ENCODE results near the gene FLRT1.
A peak's percentile ranks its signal among the peaks of the same experiment; 100 is the strongest.

The FLRT1 gene

GRCh38 chr11:64000740-64001483, 34.8 kb upstream of the FLRT1 start:
- no peaks in the 10 kb centered on the region for H3K9me3 ChIP-seq (ENCODE audit: control extremely low read depth in 1 of 5, control insufficient read depth in 4 of 5, insufficient read depth in 2 of 5, low read depth in 1 of 5, low read length in 4 of 5)
- 18% methylated on average over 45 of the region's 60 CpGs for WGBS (ENCODE audit: insufficient coverage)

GRCh38 chr11:64001484-64002420, 34.0 kb upstream of the FLRT1 start:
- Histone ChIP-seq H3K27me3 (replicated peaks in 2 of 5; ENCODE audit: control insufficient read depth in 4 of 5, insufficient read depth in 5 of 5, low read length in 4 of 5) (peaks cover 0 to 77% (median 9%) of the 10 kb centered on the region in 5 experiments), H3K27ac (ENCODE audit: insufficient read depth in 1 of 2, low read depth in 1 of 2, low read length in 2 of 2, poor library complexity in 1 of 2, severe bottlenecking in 2 of 2) (no peak overlapping the region), H3K4me3 (ENCODE audit: control insufficient read depth in 1 of 7, extremely low read depth in 1 of 7, insufficient read depth in 4 of 7, low read depth in 2 of 7, low read length in 6 of 7) (peak overlapping the region in 2 of 7 experiments; percentile 4 to 28), H3K36me3 (ENCODE audit: control insufficient read depth in 4 of 4, insufficient read depth in 4 of 4, low read length in 3 of 4) (peaks cover 3 to 22% (median 14%) of the 10 kb centered on the region in 4 experiments), H3K4me1 (ENCODE audit: control extremely low read depth in 1 of 4, control insufficient read depth in 4 of 4, insufficient read depth in 4 of 4, low read length in 3 of 4) (peaks cover 0 to 54% (median 40%) of the 10 kb centered on the region in 4 experiments), H3K9me3 (ENCODE audit: control extremely low read depth in 1 of 5, control insufficient read depth in 4 of 5, insufficient read depth in 2 of 5, low read depth in 1 of 5, low read length in 4 of 5) (no peaks in the 10 kb centered on the region)
- 34% methylated on average over 20 of the region's 23 CpGs for WGBS (ENCODE audit: insufficient coverage)
- POLR2A ChIA-PET = interaction anchor here (0.7 to 1.3 kb wide), 3 partner anchors 35 to 147 kb away, joined by 4 to 6 read pairs (median 4); no protein-coding TSS in a partner anchor
- CTCF ChIA-PET = interaction anchor here (0.7 to 6.8 kb wide), 29 partner anchors 8 to 204 kb away, joined by 3 to 130 read pairs (median 4); partner anchors contain the start of genes COX8A and FERMT3
- DNase-seq = peak; percentile 52 to 84 (median 81)

More at GRCh38 chr11:64000740-64001483, 34.8 kb upstream of the FLRT1 start:
- Histone ChIP-seq H3K4me3 (ENCODE audit: control insufficient read depth in 1 of 7, extremely low read depth in 1 of 7, insufficient read depth in 4 of 7, low read depth in 2 of 7, low read length in 6 of 7) (peak overlapping the region in 3 of 7 experiments; percentile 40 to 61 (median 42)), H3K36me3 (ENCODE audit: control insufficient read depth in 4 of 4, insufficient read depth in 4 of 4, low read length in 3 of 4) (peaks cover 5 to 30% (median 21%) of the 10 kb centered on the region in 4 experiments), H3K27me3 (replicated peaks in 2 of 5; ENCODE audit: control insufficient read depth in 4 of 5, insufficient read depth in 5 of 5, low read length in 4 of 5) (peaks cover 0 to 68% (median 5%) of the 10 kb centered on the region in 5 experiments), H3K27ac (ENCODE audit: insufficient read depth in 1 of 2, low read depth in 1 of 2, low read length in 2 of 2, poor library complexity in 1 of 2, severe bottlenecking in 2 of 2) (no peak overlapping the region), H3K4me1 (ENCODE audit: control extremely low read depth in 1 of 4, control insufficient read depth in 4 of 4, insufficient read depth in 4 of 4, low read length in 3 of 4) (peaks cover 0 to 53% (median 39%) of the 10 kb centered on the region in 4 experiments)
- ChIA-PET CTCF (interaction anchor here (0.6 to 6.8 kb wide), 30 partner anchors 8 to 306 kb away, joined by 3 to 130 read pairs (median 4); partner anchors contain the start of genes COX8A and FERMT3), POLR2A (interaction anchor here (0.6 to 1.4 kb wide), 5 partner anchors 10 to 149 kb away, joined by 3 to 6 read pairs (median 4); no protein-coding TSS in a partner anchor)
- no peak for DNase-seq

GRCh38 chr11:64003807-64004589, 31.7 kb upstream of the FLRT1 start:
- WGBS (ENCODE audit: insufficient coverage) = 45% methylated on average over 17 of the region's 23 CpGs
- CTCF ChIA-PET = interaction anchor here (0.8 to 6.8 kb wide), 3 partner anchors 128 to 146 kb away, joined by 3 to 130 read pairs (median 5); no protein-coding TSS in a partner anchor
- no peak overlapping the region for H3K4me3 ChIP-seq (ENCODE audit: control insufficient read depth in 1 of 7, extremely low read depth in 1 of 7, insufficient read depth in 4 of 7, low read depth in 2 of 7, low read length in 6 of 7)
- no peak overlapping the region for H3K27ac ChIP-seq (ENCODE audit: insufficient read depth in 1 of 2, low read depth in 1 of 2, low read length in 2 of 2, poor library complexity in 1 of 2, severe bottlenecking in 2 of 2)
- POLR2A ChIA-PET = no interaction called here
- H3K27me3 ChIP-seq (replicated peaks in 2 of 5; ENCODE audit: control insufficient read depth in 4 of 5, insufficient read depth in 5 of 5, low read length in 4 of 5) = peaks cover 0 to 87% (median 10%) of the 10 kb centered on the region in 5 experiments
- H3K36me3 ChIP-seq (ENCODE audit: control insufficient read depth in 4 of 4, insufficient read depth in 4 of 4, low read length in 3 of 4) = peaks cover 0 to 1% (median 0%) of the 10 kb centered on the region in 4 experiments
- H3K9me3 ChIP-seq (ENCODE audit: control extremely low read depth in 1 of 5, control insufficient read depth in 4 of 5, insufficient read depth in 2 of 5, low read depth in 1 of 5, low read length in 4 of 5) = no peaks in the 10 kb centered on the region
- DNase-seq = peak in 2 of 3 donors; percentile 34 to 41
- H3K4me1 ChIP-seq (ENCODE audit: control extremely low read depth in 1 of 4, control insufficient read depth in 4 of 4, insufficient read depth in 4 of 4, low read length in 3 of 4) = peaks cover 0 to 56% (median 46%) of the 10 kb centered on the region in 4 experiments

GRCh38 chr11:64004590-64004984, 31.1 kb upstream of the FLRT1 start:
- Histone ChIP-seq H3K27me3 (replicated peaks in 2 of 5; ENCODE audit: control insufficient read depth in 4 of 5, insufficient read depth in 5 of 5, low read length in 4 of 5) (peaks cover 0 to 87% (median 13%) of the 10 kb centered on the region in 5 experiments), H3K4me1 (ENCODE audit: control extremely low read depth in 1 of 4, control insufficient read depth in 4 of 4, insufficient read depth in 4 of 4, low read length in 3 of 4) (peaks cover 0 to 50% (median 43%) of the 10 kb centered on the region in 4 experiments), H3K4me3 (ENCODE audit: control insufficient read depth in 1 of 7, extremely low read depth in 1 of 7, insufficient read depth in 4 of 7, low read depth in 2 of 7, low read length in 6 of 7) (no peak overlapping the region), H3K36me3 (ENCODE audit: control insufficient read depth in 4 of 4, insufficient read depth in 4 of 4, low read length in 3 of 4) (no peaks in the 10 kb centered on the region), H3K27ac (ENCODE audit: insufficient read depth in 1 of 2, low read depth in 1 of 2, low read length in 2 of 2, poor library complexity in 1 of 2, severe bottlenecking in 2 of 2) (no peak overlapping the region), H3K9me3 (ENCODE audit: control extremely low read depth in 1 of 5, control insufficient read depth in 4 of 5, insufficient read depth in 2 of 5, low read depth in 1 of 5, low read length in 4 of 5) (no peaks in the 10 kb centered on the region)
- 100% methylated on average over 1 of the region's 4 CpGs for WGBS (ENCODE audit: insufficient coverage)
- no peak for DNase-seq
- ChIA-PET CTCF (interaction anchor here (1.2 kb wide), 1 partner anchor 79 kb away, joined by 3 read pairs; no protein-coding TSS in a partner anchor), POLR2A (no interaction called here)

- H3K4me1 ChIP-seq (ENCODE audit: control extremely low read depth in 1 of 4, control insufficient read depth in 4 of 4, insufficient read depth in 4 of 4, low read length in 3 of 4) = peaks cover 0 to 41% (median 34%) of the 10 kb centered on the region in 4 experiments
- 90% methylated on average over 4 of the region's 4 CpGs for WGBS (ENCODE audit: insufficient coverage)
- POLR2A ChIA-PET = no interaction called here
- no peak overlapping the region for H3K4me3 ChIP-seq (ENCODE audit: control insufficient read depth in 1 of 7, extremely low read depth in 1 of 7, insufficient read depth in 4 of 7, low read depth in 2 of 7, low read length in 6 of 7)
- peaks cover 0 to 7% (median under 1%) of the 10 kb centered on the region in 5 experiments for H3K9me3 ChIP-seq (ENCODE audit: control extremely low read depth in 1 of 5, control insufficient read depth in 4 of 5, insufficient read depth in 2 of 5, low read depth in 1 of 5, low read length in 4 of 5)
- peaks cover 0 to 80% (median 13%) of the 10 kb centered on the region in 5 experiments for H3K27me3 ChIP-seq (replicated peaks in 2 of 5; ENCODE audit: control insufficient read depth in 4 of 5, insufficient read depth in 5 of 5, low read length in 4 of 5)
- DNase-seq = no peak
- H3K27ac ChIP-seq (ENCODE audit: insufficient read depth in 1 of 2, low read depth in 1 of 2, low read length in 2 of 2, poor library complexity in 1 of 2, severe bottlenecking in 2 of 2) = no peak overlapping the region
- CTCF ChIA-PET = interaction anchor here (1.2 kb wide), 1 partner anchor 78 kb away, joined by 3 read pairs; no protein-coding TSS in a partner anchor
- H3K36me3 ChIP-seq (ENCODE audit: control insufficient read depth in 4 of 4, insufficient read depth in 4 of 4, low read length in 3 of 4) = no peaks in the 10 kb centered on the region
Observed at GRCh38 chr11:64005691-64006090, 30.0 kb upstream of the FLRT1 start.

DNA sequence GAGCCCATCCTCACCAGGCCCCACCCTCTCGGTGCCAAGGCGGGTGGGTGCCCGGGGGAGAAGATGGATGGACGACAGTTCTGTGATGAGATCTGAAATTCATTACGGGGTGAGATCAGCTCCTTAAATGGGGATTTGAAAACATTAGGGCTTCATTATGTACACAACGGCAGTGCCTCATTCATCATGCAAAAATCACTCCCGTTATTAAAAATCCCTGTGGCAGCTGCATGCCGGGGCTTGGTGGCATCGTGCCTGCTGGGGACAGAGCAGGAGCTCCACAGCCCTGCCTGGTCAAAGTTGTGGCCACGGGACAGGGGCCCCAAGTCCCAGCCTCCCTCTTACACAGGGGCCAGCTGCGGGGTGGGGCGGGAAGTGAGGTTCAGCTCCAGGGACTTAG, 29.3 kb upstream of the FLRT1 start:
- peaks cover 0 to 73% (median 13%) of the 10 kb centered on the region in 5 experiments for H3K27me3 ChIP-seq (replicated peaks in 2 of 5; ENCODE audit: control insufficient read depth in 4 of 5, insufficient read depth in 5 of 5, low read length in 4 of 5)
- H3K27ac ChIP-seq (ENCODE audit: insufficient read depth in 1 of 2, low read depth in 1 of 2, low read length in 2 of 2, poor library complexity in 1 of 2, severe bottlenecking in 2 of 2) = no peak overlapping the region
- 71% methylated on average over 9 of the region's 12 CpGs for WGBS (ENCODE audit: insufficient coverage)
- peaks cover 0 to 34% (median 28%) of the 10 kb centered on the region in 4 experiments for H3K4me1 ChIP-seq (ENCODE audit: control extremely low read depth in 1 of 4, control insufficient read depth in 4 of 4, insufficient read depth in 4 of 4, low read length in 3 of 4)
- H3K4me3 ChIP-seq (ENCODE audit: control insufficient read depth in 1 of 7, extremely low read depth in 1 of 7, insufficient read depth in 4 of 7, low read depth in 2 of 7, low read length in 6 of 7) = no peak overlapping the region
- DNase-seq = no peak
- POLR2A ChIA-PET = no interaction called here
- no peaks in the 10 kb centered on the region for H3K36me3 ChIP-seq (ENCODE audit: control insufficient read depth in 4 of 4, insufficient read depth in 4 of 4, low read length in 3 of 4)
- CTCF ChIA-PET = interaction anchor here (0.5 to 1.8 kb wide), 5 partner anchors 10 to 141 kb away, joined by 3 to 5 read pairs (median 3); no protein-coding TSS in a partner anchor
- peaks cover 0 to 9% (median 5%) of the 10 kb centered on the region in 5 experiments for H3K9me3 ChIP-seq (ENCODE audit: control extremely low read depth in 1 of 5, control insufficient read depth in 4 of 5, insufficient read depth in 2 of 5, low read depth in 1 of 5, low read length in 4 of 5)

Measured in common myeloid progenitor, CD34-positive (primary cell).